Measurements from ENCODE around the gene KREMEN2. TPM values are rescaled to one million over a fixed set of nuclear protein-coding genes. Genes with fewer than 3 reads are reported as not detected.

Gene KREMEN2
- total RNA-seq, 1 experiment from 2014 or later = 7.5 TPM

DNA sequence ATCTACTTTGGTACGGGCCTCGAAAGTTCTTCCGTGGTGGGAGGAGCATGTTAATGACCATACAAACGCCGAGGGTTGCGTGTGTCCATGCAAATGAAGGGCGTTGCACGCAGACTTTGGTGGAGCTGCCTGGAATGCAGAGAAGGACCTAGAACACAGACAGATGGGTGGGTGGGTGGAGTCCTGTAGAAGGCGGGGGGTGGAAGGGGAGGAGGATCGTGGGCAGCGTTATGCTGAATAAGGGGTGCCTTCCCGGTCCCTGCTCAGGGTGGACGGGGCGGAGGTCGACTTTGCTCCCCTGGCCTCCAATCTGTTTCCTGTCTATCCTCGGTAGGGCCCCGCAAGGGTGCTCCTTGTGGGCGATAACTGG lies 4.3 kb downstream of the KREMEN2 start (continued):
- TF ChIP-seq, protein P1, sequence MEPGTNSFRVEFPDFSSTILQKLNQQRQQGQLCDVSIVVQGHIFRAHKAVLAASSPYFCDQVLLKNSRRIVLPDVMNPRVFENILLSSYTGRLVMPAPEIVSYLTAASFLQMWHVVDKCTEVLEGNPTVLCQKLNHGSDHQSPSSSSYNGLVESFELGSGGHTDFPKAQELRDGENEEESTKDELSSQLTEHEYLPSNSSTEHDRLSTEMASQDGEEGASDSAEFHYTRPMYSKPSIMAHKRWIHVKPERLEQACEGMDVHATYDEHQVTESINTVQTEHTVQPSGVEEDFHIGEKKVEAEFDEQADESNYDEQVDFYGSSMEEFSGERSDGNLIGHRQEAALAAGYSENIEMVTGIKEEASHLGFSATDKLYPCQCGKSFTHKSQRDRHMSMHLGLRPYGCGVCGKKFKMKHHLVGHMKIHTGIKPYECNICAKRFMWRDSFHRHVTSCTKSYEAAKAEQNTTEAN (CRISPR knock-in tag; IDR thresholded peaks at IDR 0.05) = no peak
- TF ChIP-seq, protein P2, sequence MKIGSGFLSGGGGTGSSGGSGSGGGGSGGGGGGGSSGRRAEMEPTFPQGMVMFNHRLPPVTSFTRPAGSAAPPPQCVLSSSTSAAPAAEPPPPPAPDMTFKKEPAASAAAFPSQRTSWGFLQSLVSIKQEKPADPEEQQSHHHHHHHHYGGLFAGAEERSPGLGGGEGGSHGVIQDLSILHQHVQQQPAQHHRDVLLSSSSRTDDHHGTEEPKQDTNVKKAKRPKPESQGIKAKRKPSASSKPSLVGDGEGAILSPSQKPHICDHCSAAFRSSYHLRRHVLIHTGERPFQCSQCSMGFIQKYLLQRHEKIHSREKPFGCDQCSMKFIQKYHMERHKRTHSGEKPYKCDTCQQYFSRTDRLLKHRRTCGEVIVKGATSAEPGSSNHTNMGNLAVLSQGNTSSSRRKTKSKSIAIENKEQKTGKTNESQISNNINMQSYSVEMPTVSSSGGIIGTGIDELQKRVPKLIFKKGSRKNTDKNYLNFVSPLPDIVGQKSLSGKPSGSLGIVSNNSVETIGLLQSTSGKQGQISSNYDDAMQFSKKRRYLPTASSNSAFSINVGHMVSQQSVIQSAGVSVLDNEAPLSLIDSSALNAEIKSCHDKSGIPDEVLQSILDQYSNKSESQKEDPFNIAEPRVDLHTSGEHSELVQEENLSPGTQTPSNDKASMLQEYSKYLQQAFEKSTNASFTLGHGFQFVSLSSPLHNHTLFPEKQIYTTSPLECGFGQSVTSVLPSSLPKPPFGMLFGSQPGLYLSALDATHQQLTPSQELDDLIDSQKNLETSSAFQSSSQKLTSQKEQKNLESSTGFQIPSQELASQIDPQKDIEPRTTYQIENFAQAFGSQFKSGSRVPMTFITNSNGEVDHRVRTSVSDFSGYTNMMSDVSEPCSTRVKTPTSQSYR (CRISPR knock-in tag; IDR thresholded peaks at IDR 0.05) = no peak

- ATAC-seq = peak; percentile 62
- H3K27ac Mint-ChIP-seq = no peak within 1 kb of the TSS
- H3K27me3 Mint-ChIP-seq (ENCODE audit: low read depth) = peaks cover 33% of the 10 kb centered on the region
- H3K36me3 Mint-ChIP-seq = peaks cover 9% of the 10 kb centered on the region; the same call in 1 of the 2 replicates
- H3K9me3 Mint-ChIP-seq = no peaks in the 10 kb centered on the region
- peak within 1 kb of the TSS; percentile 66 for H3K4me3 Mint-ChIP-seq
- DNase-seq (ENCODE audit: low spot score) = peak; percentile 89
- POLR2A ChIA-PET = interaction anchor here (0.7 to 2.0 kb wide), 6 partner anchors 12 to 86 kb away, joined by 3 to 11 read pairs (median 8); partner anchors contain the start of genes FLYWCH2, PKMYT1 and TNFRSF12A
- CTCF ChIA-PET = interaction anchor here (0.7 to 4.2 kb wide), 18 partner anchors 8 to 161 kb away, joined by 3 to 46 read pairs (median 6); partner anchors contain the start of genes CLDN9 and PKMYT1
- peaks cover 27% of the 10 kb centered on the region for H3K4me1 Mint-ChIP-seq
- TF ChIP-seq ZNF671 (CRISPR knock-in tag; IDR thresholded peaks at IDR 0.05) (no peak), EMX1 (CRISPR knock-in tag; IDR thresholded peaks at IDR 0.05) (no peak), FOXJ3 (CRISPR knock-in tag; IDR thresholded peaks at IDR 0.05; ENCODE audit: borderline replicate concordance) (no peak), ZNF425 (CRISPR knock-in tag; conservative IDR thresholded peaks at IDR 0.05) (no peak), ATF1 (CRISPR knock-in tag; IDR thresholded peaks at IDR 0.05) (0 out of 2 replicates have a peak, but pooled peaks have one; percentile 29), ZBTB21 (CRISPR knock-in tag; IDR thresholded peaks at IDR 0.05; ENCODE audit: borderline replicate concordance) (no peak; the same call in 1 of the 2 replicates), CREB1 (CRISPR knock-in tag; IDR thresholded peaks at IDR 0.05) (0 out of 2 replicates have a peak, but pooled peaks have one; percentile 80), ELF4 (CRISPR knock-in tag; IDR thresholded peaks at IDR 0.05; ENCODE audit: low read depth) (no peak; the same call in 1 of the 2 replicates), ZSCAN18 (CRISPR knock-in tag; IDR thresholded peaks at IDR 0.05) (no peak), CREM (CRISPR knock-in tag; IDR thresholded peaks at IDR 0.05) (peak; percentile 48; the same call in 1 of the 2 replicates), GRHL2 (CRISPR knock-in tag; IDR thresholded peaks at IDR 0.05; ENCODE audit: insufficient replicate concordance, severe bottlenecking) (no peak), KAT7 (CRISPR knock-in tag; IDR thresholded peaks at IDR 0.05; ENCODE audit: borderline replicate concordance) (no peak), NR3C1 (CRISPR knock-in tag; conservative IDR thresholded peaks at IDR 0.05; ENCODE audit: low read depth) (peak; percentile 71; the same call in 1 of the 2 replicates), ZNF263 (CRISPR knock-in tag; IDR thresholded peaks at IDR 0.05; ENCODE audit: low read depth) (0 out of 2 replicates have a peak, but pooled peaks have one; percentile 21)
- TF ChIP-seq, protein P2 (CRISPR knock-in tag; IDR thresholded peaks at IDR 0.05) = peak; percentile 94
- TF ChIP-seq, protein P3, sequence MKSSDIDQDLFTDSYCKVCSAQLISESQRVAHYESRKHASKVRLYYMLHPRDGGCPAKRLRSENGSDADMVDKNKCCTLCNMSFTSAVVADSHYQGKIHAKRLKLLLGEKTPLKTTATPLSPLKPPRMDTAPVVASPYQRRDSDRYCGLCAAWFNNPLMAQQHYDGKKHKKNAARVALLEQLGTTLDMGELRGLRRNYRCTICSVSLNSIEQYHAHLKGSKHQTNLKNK (CRISPR knock-in tag; IDR thresholded peaks at IDR 0.05) = no peak
- TF ChIP-seq, protein P4, sequence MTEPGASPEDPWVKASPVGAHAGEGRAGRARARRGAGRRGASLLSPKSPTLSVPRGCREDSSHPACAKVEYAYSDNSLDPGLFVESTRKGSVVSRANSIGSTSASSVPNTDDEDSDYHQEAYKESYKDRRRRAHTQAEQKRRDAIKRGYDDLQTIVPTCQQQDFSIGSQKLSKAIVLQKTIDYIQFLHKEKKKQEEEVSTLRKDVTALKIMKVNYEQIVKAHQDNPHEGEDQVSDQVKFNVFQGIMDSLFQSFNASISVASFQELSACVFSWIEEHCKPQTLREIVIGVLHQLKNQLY (CRISPR knock-in tag; IDR thresholded peaks at IDR 0.05) = peak; percentile 91; the same call in 1 of the 2 replicates
- TF ChIP-seq, protein P5, sequence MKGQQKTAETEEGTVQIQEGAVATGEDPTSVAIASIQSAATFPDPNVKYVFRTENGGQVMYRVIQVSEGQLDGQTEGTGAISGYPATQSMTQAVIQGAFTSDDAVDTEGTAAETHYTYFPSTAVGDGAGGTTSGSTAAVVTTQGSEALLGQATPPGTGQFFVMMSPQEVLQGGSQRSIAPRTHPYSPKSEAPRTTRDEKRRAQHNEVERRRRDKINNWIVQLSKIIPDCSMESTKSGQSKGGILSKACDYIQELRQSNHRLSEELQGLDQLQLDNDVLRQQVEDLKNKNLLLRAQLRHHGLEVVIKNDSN (CRISPR knock-in tag; IDR thresholded peaks at IDR 0.05) = peak; percentile 74; the same call in 1 of the 2 replicates
- TF ChIP-seq, protein P6, sequence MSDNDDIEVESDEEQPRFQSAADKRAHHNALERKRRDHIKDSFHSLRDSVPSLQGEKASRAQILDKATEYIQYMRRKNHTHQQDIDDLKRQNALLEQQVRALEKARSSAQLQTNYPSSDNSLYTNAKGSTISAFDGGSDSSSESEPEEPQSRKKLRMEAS (CRISPR knock-in tag; IDR thresholded peaks at IDR 0.05) = peak; percentile 89
Observed at GRCh38 chr16:2968738-2969544, 4.9 kb downstream of the KREMEN2 start, which contains the start of gene PAQR4. Gene PAQR4, plus strand, starts transcription at chr16:2969348. Its CDS starts 327 bp downstream, at chr16:2969675.
